Chondrocyte (in vitro differentiated cells): ENCODE results near the gene ZDHHC1. TPM values are rescaled to one million over a fixed set of nuclear protein-coding genes. Genes with fewer than 3 reads are reported as not detected.

Experiments used
- DNase-seq: peaks from one replicate; pipeline ENCODE4 v3.0.0; 2021; ENCODE audit warnings: mixed read lengths, low spot score
- H3K27ac Mint-ChIP-seq: one replicate; pipeline ENCODE4 v1.8.0; 2021; ENCODE audit warnings: mild to moderate bottlenecking, moderate library complexity, mixed read lengths; ENCODE audit not compliant: unreplicated experiment
- H3K27me3 Mint-ChIP-seq: 2 replicates; pipeline ENCODE4 v1.8.0; 2021; ENCODE audit warnings: low read depth, mixed read lengths
- H3K36me3 Mint-ChIP-seq: 2 replicates; pipeline ENCODE4 v1.8.0; 2021; ENCODE audit warnings: low read depth, mixed read lengths
- H3K4me1 Mint-ChIP-seq: 2 replicates; pipeline ENCODE4 v1.8.0; 2021; ENCODE audit warnings: low read depth, mild to moderate bottlenecking, mixed read lengths
- H3K4me3 Mint-ChIP-seq: one replicate; pipeline ENCODE4 v1.8.0; 2021; ENCODE audit warnings: mild to moderate bottlenecking, moderate library complexity, mixed read lengths; ENCODE audit not compliant: unreplicated experiment
- H3K9me3 Mint-ChIP-seq: 2 replicates; pipeline ENCODE4 v1.8.0; 2021; ENCODE audit warnings: low read depth, mixed read lengths
- CTCF ChIP-seq: fragments of 200-600 bp; sonication (generic); IDR thresholded peaks from 2 replicates; pipeline ENCODE4 v1.5.0; 2021; ENCODE audit warnings: antibody characterized with exemption, mild to moderate bottlenecking, moderate library complexity
- total RNA-seq: library from RNA; stranded (reverse); gene quantifications from 3 replicates; pipeline ENCODE4 v1.2.1, GENCODE V29; 2021

ZDHHC1 gene
- total RNA-seq, 1 donor from 2014 or later, result 12.2 TPM

GRCh38 chr16:67438824-67439393 is 22.6 kb upstream of the ZDHHC1 start:
- no peak for DNase-seq

GRCh38 chr16:67438098-67438791 is 22.0 kb upstream of the ZDHHC1 start:
- no peak for DNase-seq
- Mint-ChIP-seq H3K4me1 (no peaks in the 10 kb centered on the region), H3K4me3 (no peak overlapping the region), H3K27me3 (no peaks in the 10 kb centered on the region), H3K36me3 (peaks cover 13% of the 10 kb centered on the region), H3K27ac (no peak overlapping the region), H3K9me3 (no peaks in the 10 kb centered on the region)
- no peak for TF ChIP-seq CTCF

More at GRCh38 chr16:67438824-67439393, 22.6 kb upstream of the ZDHHC1 start:
- Mint-ChIP-seq H3K4me1 (no peaks in the 10 kb centered on the region), H3K27me3 (no peaks in the 10 kb centered on the region), H3K9me3 (no peaks in the 10 kb centered on the region), H3K27ac (no peak overlapping the region), H3K4me3 (no peak overlapping the region), H3K36me3 (peaks cover 13% of the 10 kb centered on the region)
- TF ChIP-seq CTCF, result no peak

GRCh38 chr16:67437513-67437912 is 21.2 kb upstream of the ZDHHC1 start:
- Mint-ChIP-seq H3K27ac (no peak overlapping the region), H3K4me3 (no peak overlapping the region), H3K9me3 (no peaks in the 10 kb centered on the region), H3K4me1 (no peaks in the 10 kb centered on the region), H3K27me3 (no peaks in the 10 kb centered on the region), H3K36me3 (peaks cover 13% of the 10 kb centered on the region)
- TF ChIP-seq CTCF, result no peak
- no peak for DNase-seq

GRCh38 chr16:67436640-67437193 is 20.4 kb upstream of the ZDHHC1 start:
- no peak for DNase-seq
- Mint-ChIP-seq H3K27ac (no peak overlapping the region), H3K4me1 (peaks cover 2% of the 10 kb centered on the region), H3K4me3 (no peak overlapping the region), H3K27me3 (no peaks in the 10 kb centered on the region), H3K36me3 (peaks cover 13% of the 10 kb centered on the region), H3K9me3 (no peaks in the 10 kb centered on the region)
- no peak for TF ChIP-seq CTCF

GRCh38 chr16:67435758-67436164 is 19.5 kb upstream of the ZDHHC1 start:
- H3K9me3 Mint-ChIP-seq, result no peaks in the 10 kb centered on the region
- peaks cover 13% of the 10 kb centered on the region for H3K36me3 Mint-ChIP-seq
- H3K4me1 Mint-ChIP-seq, result peaks cover 6% of the 10 kb centered on the region
- peak; percentile 73 for DNase-seq
- TF ChIP-seq CTCF, result no peak
- H3K27me3 Mint-ChIP-seq, result no peaks in the 10 kb centered on the region
- no peak overlapping the region for H3K27ac Mint-ChIP-seq
- H3K4me3 Mint-ChIP-seq, result no peak overlapping the region
